CD8-positive, alpha-beta memory T cell (primary cell): ENCODE data around the gene TOR4A. TPM values are rescaled to one million over a fixed set of nuclear protein-coding genes. Genes with fewer than 3 reads are reported as not detected.
A peak's percentile ranks its signal among the peaks of the same experiment; 100 is the strongest.

ENCODE experiments used
- CTCF ChIA-PET: fragments of 350-600 bp; sonication (Branson Sonifier 250); formaldehyde crosslinking; loops from one replicate; lab custom pipeline; 2021; ENCODE audit warnings: antibody characterized with exemption; lab: Charles Lee
- POLR2A ChIA-PET: fragments of 350-600 bp; sonication (Branson Sonifier 250); formaldehyde crosslinking; loops from one replicate; lab custom pipeline; 2021; ENCODE audit warnings: antibody characterized with exemption; lab: Charles Lee
- DNase-seq, 5 donors: peaks; one replicate each; pipeline versions ENCODE4 v3.0.0 to v3.0.0-alpha.2; 2020 to 2022; ENCODE audit warnings: mixed read lengths in 1 of 5
- H3K27ac ChIP-seq: one replicate; pipeline ENCODE4 v1.7.0; 2013; ENCODE audit warnings: low read depth, mild to moderate bottlenecking, low read length, moderate library complexity
- H3K27me3 ChIP-seq: 2 replicates; pipeline ENCODE4 v1.7.0; 2013; ENCODE audit warnings: low read length, mild to moderate bottlenecking; ENCODE audit not compliant: insufficient read depth, poor library complexity, severe bottlenecking
- H3K36me3 ChIP-seq: 2 replicates; pipeline ENCODE4 v1.7.0; 2013; ENCODE audit warnings: mild to moderate bottlenecking, low read length, moderate library complexity; ENCODE audit not compliant: insufficient read depth
- H3K4me1 ChIP-seq: 2 replicates; pipeline ENCODE4 v1.7.0; 2013; ENCODE audit warnings: mild to moderate bottlenecking, low read length, moderate library complexity; ENCODE audit not compliant: insufficient read depth
- H3K4me3 ChIP-seq: 2 replicates; pipeline ENCODE4 v1.7.0; 2013; ENCODE audit warnings: mild to moderate bottlenecking, low read length
- H3K9me3 ChIP-seq: 2 replicates; pipeline ENCODE4 v1.7.0; 2013; ENCODE audit warnings: mild to moderate bottlenecking, low read length
- H3K27ac Mint-ChIP-seq, 8 donors: one replicate each; pipeline ENCODE4 v1.8.0; 2020 to 2021; ENCODE audit warnings: mixed read lengths in 8 of 8, mild to moderate bottlenecking in 6 of 8, inconsistent platforms in 3 of 8, moderate library complexity in 3 of 8
- H3K27me3 Mint-ChIP-seq, 2 donors: one replicate each; pipeline ENCODE4 v1.8.0; 2020 to 2021; ENCODE audit warnings: mixed read lengths in 2 of 2, mild to moderate bottlenecking in 1 of 2, moderate library complexity in 1 of 2
- H3K36me3 Mint-ChIP-seq, 3 donors: one replicate each; pipeline ENCODE4 v1.8.0; 2020 to 2021; ENCODE audit warnings: mixed read lengths in 3 of 3, inconsistent platforms in 1 of 3, mild to moderate bottlenecking in 1 of 3
- H3K4me1 Mint-ChIP-seq, 3 donors: one replicate each; pipeline ENCODE4 v1.8.0; 2020 to 2021; ENCODE audit warnings: mixed read lengths in 3 of 3, inconsistent platforms in 1 of 3, mild to moderate bottlenecking in 1 of 3
- H3K4me3 Mint-ChIP-seq, 7 donors: one replicate each; pipeline ENCODE4 v1.8.0; 2020 to 2021; ENCODE audit warnings: mixed read lengths in 7 of 7, mild to moderate bottlenecking in 6 of 7, moderate library complexity in 4 of 7, inconsistent platforms in 2 of 7
- H3K9me3 Mint-ChIP-seq, 5 donors: one replicate each; pipeline ENCODE4 v1.8.0; 2020 to 2022; ENCODE audit warnings: mixed read lengths in 5 of 5, mild to moderate bottlenecking in 3 of 5, moderate library complexity in 2 of 5, inconsistent platforms in 1 of 5
- polyA plus RNA-seq: library from polyadenylated mRNA; unstranded; fragments of 300-500 nt; fragmentation: Illumina TruSeq; gene quantifications from one replicate; pipeline ENCODE4 v1.2.3, GENCODE V29; 2021
- total RNA-seq, 2 experiments: library from RNA; stranded (reverse); gene quantifications; one replicate each; pipeline ENCODE4 v1.2.3, GENCODE V29; 2021

TOR4A gene
- total and polyA plus RNA-seq, 3 experiments from 2014 or later: 1.8 to 3.9 (median 3.3) TPM

- Histone ChIP-seq H3K27me3 (peaks cover 53% of the 10 kb centered on the region), H3K27ac (no peak overlapping the region), H3K4me3 (no peak overlapping the region), H3K4me1 (peaks cover 19% of the 10 kb centered on the region), H3K36me3 (no peaks in the 10 kb centered on the region), H3K9me3 (no peaks in the 10 kb centered on the region)
- Mint-ChIP-seq H3K4me1 (peaks cover 5 to 17% (median 10%) of the 10 kb centered on the region in 3 donors), H3K36me3 (no peaks in the 10 kb centered on the region), H3K27me3 (peaks cover 27 to 32% of the 10 kb centered on the region in 2 donors), H3K9me3 (peaks cover 0 to 5% (median 0%) of the 10 kb centered on the region in 5 donors), H3K4me3 (no peak overlapping the region), H3K27ac (no peak overlapping the region)
- CTCF ChIA-PET: no interaction called here
- POLR2A ChIA-PET: no interaction called here
- DNase-seq: no peak
Observed at GRCh38 chr9:137298401-137299202, 21.1 kb downstream of the TOR4A start.

- peaks cover 0 to 2% (median 0%) of the 10 kb centered on the region in 5 donors for H3K9me3 Mint-ChIP-seq
Observed at GRCh38 chr9:137299203-137299565, 21.7 kb downstream of the TOR4A start.

DNA sequence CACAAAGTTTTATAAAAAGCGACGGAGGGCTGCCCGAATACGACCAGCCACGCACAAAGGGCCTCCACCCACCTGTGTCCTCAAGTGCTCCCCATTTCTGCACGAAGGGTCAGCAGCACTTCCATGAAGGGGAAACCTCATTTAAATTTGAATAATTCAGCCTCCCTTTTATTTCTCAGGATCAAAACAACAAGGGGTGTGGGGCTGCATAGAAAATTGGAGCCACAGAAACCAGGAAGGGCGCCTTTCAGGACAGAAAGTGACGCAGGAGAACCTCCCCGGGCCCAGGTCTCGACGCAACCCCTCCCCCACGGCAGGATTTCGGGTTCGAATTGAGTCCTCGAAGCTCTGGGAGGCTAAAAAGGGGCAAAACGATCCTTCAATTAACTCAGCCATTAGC is 22.4 kb downstream of the TOR4A start:
- CTCF ChIA-PET: no interaction called here
- peaks cover 42% of the 10 kb centered on the region for H3K27me3 ChIP-seq
- peaks cover 5 to 14% (median 7%) of the 10 kb centered on the region in 3 donors for H3K4me1 Mint-ChIP-seq

More at GRCh38 chr9:137299203-137299565, 21.7 kb downstream of the TOR4A start:
- no peaks in the 10 kb centered on the region for H3K36me3 ChIP-seq
- Mint-ChIP-seq H3K36me3 (no peaks in the 10 kb centered on the region), H3K27ac (no peak overlapping the region), H3K27me3 (peaks cover 22 to 29% of the 10 kb centered on the region in 2 donors), H3K4me3 (no peak overlapping the region), H3K4me1 (peaks cover 5 to 17% (median 10%) of the 10 kb centered on the region in 3 donors)
- ChIA-PET CTCF (no interaction called here), POLR2A (no interaction called here)
- no peak for DNase-seq
- H3K27me3 ChIP-seq: peaks cover 49% of the 10 kb centered on the region
- peaks cover 19% of the 10 kb centered on the region for H3K4me1 ChIP-seq
- H3K27ac ChIP-seq: no peak overlapping the region
- no peak overlapping the region for H3K4me3 ChIP-seq
- H3K9me3 ChIP-seq: no peaks in the 10 kb centered on the region

DNA sequence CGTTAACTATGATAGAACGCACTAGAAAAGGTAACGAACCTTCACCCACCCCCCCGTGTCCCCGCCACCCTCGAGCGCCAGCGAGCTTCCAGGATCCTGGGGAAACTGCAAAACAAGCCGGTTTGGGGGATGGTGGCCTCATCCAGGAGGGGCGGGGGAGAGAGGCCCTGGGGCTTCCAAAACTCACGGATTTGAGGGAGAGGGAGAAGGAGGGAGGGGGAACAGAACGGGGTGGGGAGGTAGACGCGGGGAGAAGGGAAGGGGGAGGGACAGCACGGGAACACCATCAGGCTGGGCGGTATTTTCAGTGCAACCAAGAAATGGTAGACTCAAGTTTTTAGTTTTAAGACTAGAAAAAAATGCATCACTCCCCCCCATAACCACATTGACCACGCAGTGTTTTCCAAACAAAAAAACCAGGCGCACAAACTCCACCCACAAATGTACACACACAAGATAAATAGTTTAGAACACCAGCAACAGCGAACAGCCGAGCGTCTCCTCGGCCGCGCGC is 23.1 kb downstream of the TOR4A start:
- no peaks in the 10 kb centered on the region for H3K9me3 ChIP-seq
- H3K4me3 ChIP-seq: peak overlapping the region; percentile 19
- no peak overlapping the region for H3K27ac Mint-ChIP-seq
- ChIA-PET CTCF (no interaction called here), POLR2A (no interaction called here)
- peaks cover 21% of the 10 kb centered on the region for H3K4me1 ChIP-seq
- peaks cover 16 to 22% of the 10 kb centered on the region in 2 donors for H3K27me3 Mint-ChIP-seq
- DNase-seq: no peak
- peaks cover 5 to 19% (median 7%) of the 10 kb centered on the region in 3 donors for H3K4me1 Mint-ChIP-seq
- no peaks in the 10 kb centered on the region for H3K36me3 Mint-ChIP-seq
- H3K4me3 Mint-ChIP-seq: peak overlapping the region; percentile 70 to 87 (median 82)
- peaks cover 0 to 2% (median 0%) of the 10 kb centered on the region in 5 donors for H3K9me3 Mint-ChIP-seq
- peak overlapping the region; percentile 64 for H3K27ac ChIP-seq
- H3K36me3 ChIP-seq: no peaks in the 10 kb centered on the region
- peaks cover 40% of the 10 kb centered on the region for H3K27me3 ChIP-seq

More for the DNA sequence above, 22.4 kb downstream of the TOR4A start:
- DNase-seq: no peak
- Mint-ChIP-seq H3K9me3 (peaks cover 0 to 2% (median 0%) of the 10 kb centered on the region in 5 donors), H3K4me3 (peak overlapping the region in 4 of 7 donors; percentile 38 to 78 (median 45)), H3K27me3 (peaks cover 16 to 23% of the 10 kb centered on the region in 2 donors), H3K36me3 (no peaks in the 10 kb centered on the region), H3K27ac (no peak overlapping the region)
- H3K27ac ChIP-seq: peak overlapping the region; percentile 64
- no peaks in the 10 kb centered on the region for H3K36me3 ChIP-seq
- H3K9me3 ChIP-seq: no peaks in the 10 kb centered on the region
- peaks cover 17% of the 10 kb centered on the region for H3K4me1 ChIP-seq
- no peak overlapping the region for H3K4me3 ChIP-seq
- POLR2A ChIA-PET: no interaction called here

GRCh38 chr9:137301081-137301947 is 23.8 kb downstream of the TOR4A start:
- peaks cover 5 to 19% (median 7%) of the 10 kb centered on the region in 3 donors for H3K4me1 Mint-ChIP-seq
- DNase-seq: no peak
- peaks cover 26% of the 10 kb centered on the region for H3K4me1 ChIP-seq

DNA sequence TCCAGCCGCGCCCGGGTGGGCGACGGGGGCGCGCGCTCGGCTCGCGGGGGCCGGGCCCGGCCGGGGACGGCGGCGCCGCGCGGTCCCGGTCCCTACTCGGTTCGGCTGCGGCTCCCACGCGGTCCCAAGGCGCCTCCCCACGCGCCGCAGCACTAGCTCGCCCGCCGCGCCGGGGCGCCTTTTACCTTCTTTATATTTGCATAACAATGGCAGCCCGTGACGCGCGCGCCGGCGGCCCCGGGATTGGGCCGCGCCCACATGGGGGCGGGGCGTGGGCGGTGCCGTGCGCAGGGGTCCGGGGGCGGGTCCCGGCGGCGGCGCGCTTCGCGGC is 24.6 kb downstream of the TOR4A start, which contains the start of gene NRARP:
Gene NRARP, minus strand, starts transcription at position 154 of the 331 bp plus-strand sequence. CDS start 343 bp downstream, outside the sequence.
- DNase-seq: peak; percentile 77 to 92 (median 81)
- Mint-ChIP-seq H3K4me1 (peaks cover 5 to 16% (median 5%) of the 10 kb centered on the region in 3 donors), H3K36me3 (no peaks in the 10 kb centered on the region), H3K4me3 (peak within 1 kb of the TSS; percentile 35 to 87 (median 60)), H3K27me3 (peaks cover 8 to 15% of the 10 kb centered on the region in 2 donors), H3K9me3 (peaks cover 0 to 2% (median 0%) of the 10 kb centered on the region in 5 donors), H3K27ac (no peak within 1 kb of the TSS)
- H3K4me3 ChIP-seq: no peak within 1 kb of the TSS
- peaks cover 30% of the 10 kb centered on the region for H3K27me3 ChIP-seq
- peaks cover 26% of the 10 kb centered on the region for H3K4me1 ChIP-seq
- peak within 1 kb of the TSS; percentile 64 for H3K27ac ChIP-seq
- H3K9me3 ChIP-seq: no peaks in the 10 kb centered on the region
- no peaks in the 10 kb centered on the region for H3K36me3 ChIP-seq
- ChIA-PET CTCF (interaction anchor here (1.5 to 1.6 kb wide), 2 partner anchors 18 to 141 kb away, joined by 3 to 4 read pairs; no protein-coding TSS in a partner anchor), POLR2A (interaction anchor here (0.6 to 1.3 kb wide), 2 partner anchors 121 to 249 kb away, joined by 3 to 4 read pairs; partner anchors contain the start of genes EXD3, MRPL41 and NOXA1)

More at GRCh38 chr9:137301081-137301947, 23.8 kb downstream of the TOR4A start:
- Mint-ChIP-seq H3K4me3 (peak overlapping the region; percentile 68 to 87 (median 82)), H3K36me3 (no peaks in the 10 kb centered on the region), H3K27ac (no peak overlapping the region), H3K27me3 (peaks cover 16 to 21% of the 10 kb centered on the region in 2 donors), H3K9me3 (peaks cover 0 to 2% (median 0%) of the 10 kb centered on the region in 5 donors)
- Histone ChIP-seq H3K4me3 (peak overlapping the region; percentile 19), H3K36me3 (no peaks in the 10 kb centered on the region), H3K27me3 (peaks cover 37% of the 10 kb centered on the region), H3K27ac (peak overlapping the region; percentile 64), H3K9me3 (no peaks in the 10 kb centered on the region)
- ChIA-PET POLR2A (interaction anchor here (0.6 to 1.3 kb wide), 2 partner anchors 122 to 250 kb away, joined by 3 to 4 read pairs; partner anchors contain the start of genes EXD3, MRPL41 and NOXA1), CTCF (interaction anchor here (0.7 to 1.5 kb wide), 2 partner anchors 64 to 142 kb away, joined by 4 read pairs; no protein-coding TSS in a partner anchor)

DNA sequence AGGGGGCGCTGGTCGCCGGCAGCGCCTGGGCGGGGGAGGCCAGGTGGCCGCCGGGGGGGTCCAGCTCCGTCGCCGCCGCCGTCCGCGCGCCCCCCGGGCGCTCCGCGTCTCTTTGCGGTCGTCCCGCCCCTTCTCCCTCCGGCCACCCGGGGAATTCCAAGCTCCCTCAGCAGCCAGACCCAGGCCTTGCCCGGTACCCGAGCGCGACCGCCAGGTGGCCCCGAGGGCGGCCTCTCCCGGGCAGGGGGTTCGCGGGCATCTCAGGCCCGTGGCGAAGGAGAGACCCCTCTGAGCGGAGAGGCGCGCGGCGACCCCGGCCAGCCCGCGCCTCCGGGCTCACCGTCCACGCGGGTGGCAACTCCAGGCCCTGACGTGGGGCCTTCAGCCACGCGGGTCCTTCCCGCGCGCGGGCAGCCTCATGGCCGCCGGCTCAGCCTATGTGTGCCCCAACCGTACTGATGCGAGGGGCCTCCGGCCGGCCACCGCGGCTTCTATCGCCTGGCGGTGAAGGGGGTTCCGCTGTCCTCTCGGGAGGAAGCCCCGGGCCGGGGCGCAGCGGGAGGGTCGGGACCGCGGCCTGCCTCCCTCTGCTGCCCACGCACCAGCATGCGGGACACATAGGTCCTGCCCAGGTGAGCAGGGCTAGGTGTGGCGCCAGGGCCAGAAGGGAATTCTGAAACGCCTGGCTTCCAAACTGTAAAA is 25.1 kb downstream of the TOR4A start:
- H3K27me3 ChIP-seq: peaks cover 24% of the 10 kb centered on the region
- ChIA-PET CTCF (interaction anchor here (1.5 to 1.6 kb wide), 2 partner anchors 18 to 141 kb away, joined by 3 to 4 read pairs; no protein-coding TSS in a partner anchor), POLR2A (interaction anchor here (1.3 kb wide), 1 partner anchor 121 kb away, joined by 3 read pairs; the partner anchor contains the start of genes EXD3 and NOXA1)
- H3K9me3 Mint-ChIP-seq: no peaks in the 10 kb centered on the region
- H3K4me3 ChIP-seq: no peak overlapping the region
- peaks cover 26% of the 10 kb centered on the region for H3K4me1 ChIP-seq
- no peak overlapping the region for H3K27ac Mint-ChIP-seq
- peaks cover 5 to 18% (median 5%) of the 10 kb centered on the region in 3 donors for H3K4me1 Mint-ChIP-seq
- DNase-seq: no peak
- H3K27ac ChIP-seq: peak overlapping the region; percentile 38
- peak overlapping the region in 1 of 7 donors; percentile 40 for H3K4me3 Mint-ChIP-seq
- H3K36me3 ChIP-seq: no peaks in the 10 kb centered on the region
- peaks cover 4 to 14% of the 10 kb centered on the region in 2 donors for H3K27me3 Mint-ChIP-seq
- no peaks in the 10 kb centered on the region for H3K9me3 ChIP-seq
- H3K36me3 Mint-ChIP-seq: no peaks in the 10 kb centered on the region
